Gastroesophageal sphincter (tissue), 3 donors: ENCODE data around the gene PSEN2.

ENCODE experiments used
- CTCF ChIP-seq, 4 experiments: fragments of 200-600 bp in 2 of 4; fragments of 450-650 bp in 2 of 4; sonication (generic) in 1 of 4; IDR thresholded peaks; one replicate each; pipeline ENCODE4 v1.5.1; 2017 to 2019; ENCODE audit warnings: antibody characterized with exemption in 4 of 4, mild to moderate bottlenecking in 2 of 4, moderate library complexity in 2 of 4
- POLR2AphosphoS5 ChIP-seq: sonication (generic); formaldehyde crosslinking; IDR thresholded peaks from one replicate; pipeline ENCODE4 v1.6.1; 2017; ENCODE audit warnings: antibody characterized with exemption

- TF ChIP-seq CTCF (IDR thresholded peaks at IDR 0.05) (no peak), POLR2AphosphoS5 (peak; percentile 28)
These were observed 403 bp upstream of the PSEN2 start for GRCh38 chr1:226870026-226870400.
